NCI-H2081 (cell line): ENCODE results near the gene RNF213.
A peak's percentile ranks its signal among the peaks of the same experiment; 100 is the strongest.

Source experiments
- DNase-seq, 2 experiments: peaks; one replicate each; lab custom pipeline; 2025; lab: John Stamatoyannopoulos, UW

Gene RNF213

DNA sequence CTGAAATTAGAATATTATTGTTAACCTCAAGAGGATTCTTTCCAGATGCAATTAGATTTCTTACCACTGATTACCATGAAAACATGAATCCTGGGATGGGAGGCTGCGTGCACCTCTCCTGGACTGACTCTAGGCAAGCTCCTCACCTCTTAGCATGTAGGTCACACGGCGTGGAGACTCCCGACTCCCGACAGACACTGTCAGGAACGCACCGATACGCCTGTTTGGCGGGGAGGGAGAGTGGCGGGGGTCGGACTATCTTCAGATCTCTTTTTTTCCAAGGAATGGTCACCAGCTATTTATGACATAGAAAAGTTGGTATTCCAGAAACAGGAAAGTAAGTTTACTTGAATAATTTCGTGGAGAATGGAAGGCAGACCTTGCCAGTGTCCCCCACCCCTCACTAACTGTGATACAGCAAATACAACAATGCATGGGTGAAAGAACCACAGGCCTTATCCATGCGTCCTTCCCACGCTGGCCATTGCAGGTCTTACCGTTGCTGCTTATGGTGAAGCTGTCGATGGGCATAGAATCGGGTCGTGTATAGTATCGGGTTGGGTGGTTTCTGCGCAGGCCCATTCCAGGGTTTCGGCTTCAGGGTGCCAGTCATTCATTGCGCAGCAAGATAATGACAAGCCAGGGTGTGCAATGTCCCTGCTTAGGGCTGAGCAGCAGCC is 91.7 kb downstream of the RNF213 start:
- no peak for DNase-seq

DNA sequence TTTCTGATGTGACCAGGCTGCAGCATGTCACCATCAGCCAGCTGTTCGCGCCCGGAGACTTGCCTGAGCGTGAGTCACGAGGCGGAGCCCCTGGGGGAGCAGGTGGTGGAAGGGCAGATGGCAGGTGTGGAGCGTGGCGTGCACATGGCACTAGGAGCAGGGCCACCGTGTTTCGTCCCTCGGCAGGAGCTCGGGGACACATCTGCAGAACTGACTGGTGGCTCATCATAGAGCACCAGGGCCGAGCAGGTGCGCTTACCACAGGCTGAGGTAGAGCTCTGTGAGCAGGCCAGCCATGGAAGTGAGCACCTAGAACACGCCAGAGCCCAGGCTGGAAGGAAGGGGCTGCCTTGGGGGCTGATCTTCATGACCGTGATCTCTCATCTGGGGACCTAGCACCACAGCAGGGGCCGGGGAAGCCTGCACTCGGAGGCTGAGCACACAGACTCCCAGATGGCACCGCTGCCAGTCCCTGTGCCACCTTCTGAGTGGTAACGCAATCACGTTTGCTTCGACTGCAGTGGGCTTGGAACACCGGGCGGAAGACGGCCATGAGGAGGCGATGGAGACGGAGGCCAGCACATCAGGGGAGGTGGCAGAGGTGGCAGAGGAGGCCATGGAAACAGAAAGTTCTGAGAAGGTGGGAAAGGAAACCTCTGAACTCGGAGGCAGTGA is 92.5 kb downstream of the RNF213 start:
- no peak for DNase-seq

- DNase-seq, result no peak
Measured at GRCh38 chr17:80353718-80354275, 93.1 kb downstream of the RNF213 start.

GRCh38 chr17:80354336-80354735 is 93.7 kb downstream of the RNF213 start:
- no peak for DNase-seq

DNA sequence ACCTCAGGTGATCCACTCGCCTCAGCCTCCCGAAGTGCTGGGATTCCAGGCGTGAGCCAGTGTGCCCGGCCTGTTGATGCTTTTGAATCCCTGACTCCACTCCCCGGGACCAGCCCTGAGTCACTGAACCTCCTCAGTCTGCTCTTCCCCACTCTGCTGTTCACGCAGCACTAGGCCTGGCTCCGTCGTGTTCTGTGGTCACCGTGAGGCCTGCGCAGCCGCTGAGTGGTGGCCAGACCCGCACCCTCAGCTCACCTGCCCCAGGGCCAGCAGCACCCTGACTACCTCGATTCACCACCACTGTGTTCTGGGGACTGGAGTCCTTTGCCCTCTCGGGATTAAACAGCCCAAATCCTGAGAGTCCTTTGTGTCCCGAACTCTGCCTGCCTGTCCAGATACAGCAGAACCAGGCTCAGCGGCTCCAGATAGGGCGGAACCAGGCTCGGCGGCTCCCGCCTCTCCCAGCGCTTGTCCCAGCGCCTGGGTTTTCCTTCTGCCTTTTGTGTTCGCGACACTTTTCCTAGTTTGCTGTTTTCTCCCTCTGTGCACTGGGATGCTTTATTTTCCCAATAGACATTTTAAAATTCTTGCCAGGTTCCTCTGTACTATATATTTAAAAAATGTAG is 95.7 kb downstream of the RNF213 start:
- DNase-seq, result no peak

DNA sequence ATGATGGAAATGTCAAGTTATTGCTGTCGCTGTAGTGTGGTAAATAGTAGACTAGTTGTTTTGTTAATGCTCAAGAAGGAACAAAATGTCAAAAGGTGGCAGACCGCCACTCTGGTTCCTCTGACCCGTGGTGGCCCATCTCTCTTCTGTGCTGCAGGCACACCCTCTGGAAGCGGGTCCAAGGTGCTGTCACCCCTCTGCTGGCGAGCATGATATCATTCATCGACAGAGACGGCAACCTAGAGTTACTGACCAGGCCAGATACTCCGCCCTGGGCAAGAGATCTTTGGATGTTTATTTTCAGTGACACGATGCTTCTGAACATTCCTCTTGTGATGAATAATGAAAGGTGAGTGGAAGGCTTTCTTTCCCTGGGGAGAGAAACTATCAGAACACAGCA is 97.5 kb downstream of the RNF213 start:
- no peak for DNase-seq

DNA sequence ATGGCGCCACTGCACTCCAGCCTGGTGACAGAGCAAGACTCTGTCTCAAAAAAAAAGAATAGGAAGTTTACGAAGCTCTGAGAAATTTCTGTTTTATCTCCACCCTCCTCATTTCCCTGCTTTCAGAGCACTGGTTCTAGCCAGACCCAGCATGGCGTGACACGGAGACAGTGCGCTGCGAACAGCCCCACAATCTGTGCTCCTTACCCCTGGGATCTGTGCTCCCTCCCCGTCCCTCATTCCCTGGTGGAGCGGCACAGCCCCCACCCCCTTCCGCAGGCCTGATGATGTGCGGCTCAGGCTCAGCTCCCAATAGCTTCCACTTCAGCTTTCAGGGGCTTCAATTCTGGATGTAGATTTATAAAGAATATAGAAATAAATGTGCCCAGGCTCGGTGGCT is 98.2 kb downstream of the RNF213 start:
- DNase-seq, result no peak

GRCh38 chr17:80359422-80360110 is 98.9 kb downstream of the RNF213 start:
- no peak for DNase-seq

GRCh38 chr17:80360396-80360795 is 99.7 kb downstream of the RNF213 start:
- no peak for DNase-seq

DNA sequence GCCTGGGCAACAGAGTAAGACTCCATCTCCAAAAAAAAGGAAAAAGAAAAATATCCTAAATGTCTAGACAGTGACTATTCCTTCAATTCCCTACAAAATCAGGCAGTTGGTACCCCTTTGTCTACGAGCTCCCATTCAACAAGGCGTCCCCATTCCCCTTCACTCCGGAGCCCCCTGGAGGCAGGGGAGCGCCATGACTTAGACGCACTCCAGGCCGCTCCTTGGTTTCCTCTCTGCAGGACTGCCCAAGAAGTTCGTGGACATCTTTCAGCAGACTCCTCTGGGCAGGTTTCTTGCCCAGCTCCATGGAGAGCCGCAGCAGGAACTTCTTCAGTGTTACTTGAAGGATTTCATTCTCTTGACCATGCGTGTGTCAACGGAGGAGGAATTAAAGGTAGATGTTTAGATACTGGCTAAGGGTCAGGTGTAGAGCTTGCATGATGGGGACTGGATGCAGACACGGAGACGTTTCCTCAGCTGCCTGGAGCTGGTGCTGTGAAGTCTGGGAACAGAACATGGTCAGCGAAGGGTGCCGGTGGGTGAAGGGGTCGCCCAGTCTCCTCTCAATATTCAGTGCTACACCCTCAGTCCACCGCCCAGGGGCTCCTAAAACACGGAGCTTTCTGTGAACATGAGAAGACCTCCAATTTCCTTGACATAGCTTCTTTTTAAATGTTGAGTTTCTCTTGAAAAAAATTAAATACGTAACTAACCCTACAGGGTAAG is 101.0 kb downstream of the RNF213 start:
- DNase-seq, result no peak

- no peak for DNase-seq
Measured at GRCh38 chr17:80362428-80363119, 101.9 kb downstream of the RNF213 start.

DNA sequence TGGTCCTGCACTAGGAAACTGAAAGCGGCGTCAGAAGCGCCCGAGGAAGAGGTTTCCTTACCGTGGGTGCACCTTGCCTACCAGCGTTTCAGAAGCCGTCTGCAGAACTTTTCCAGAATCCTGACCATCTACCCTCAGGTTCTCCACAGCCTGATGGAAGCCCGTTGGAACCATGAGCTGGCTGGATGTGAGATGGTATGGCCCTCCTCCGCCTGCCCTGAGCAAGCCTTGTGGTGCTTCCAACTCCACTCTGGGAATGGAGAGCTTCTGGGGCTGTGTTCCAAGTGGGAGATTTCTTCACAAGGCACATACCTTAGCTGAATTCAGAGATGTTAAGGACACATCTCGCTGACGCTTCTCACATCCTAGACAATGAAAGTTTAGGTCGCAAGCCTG is 102.5 kb downstream of the RNF213 start:
- DNase-seq, result no peak

- peak in 1 of 2 experiments; percentile 37 for DNase-seq
Measured at GRCh38 chr17:80363518-80364090, 103.0 kb downstream of the RNF213 start.

DNA sequence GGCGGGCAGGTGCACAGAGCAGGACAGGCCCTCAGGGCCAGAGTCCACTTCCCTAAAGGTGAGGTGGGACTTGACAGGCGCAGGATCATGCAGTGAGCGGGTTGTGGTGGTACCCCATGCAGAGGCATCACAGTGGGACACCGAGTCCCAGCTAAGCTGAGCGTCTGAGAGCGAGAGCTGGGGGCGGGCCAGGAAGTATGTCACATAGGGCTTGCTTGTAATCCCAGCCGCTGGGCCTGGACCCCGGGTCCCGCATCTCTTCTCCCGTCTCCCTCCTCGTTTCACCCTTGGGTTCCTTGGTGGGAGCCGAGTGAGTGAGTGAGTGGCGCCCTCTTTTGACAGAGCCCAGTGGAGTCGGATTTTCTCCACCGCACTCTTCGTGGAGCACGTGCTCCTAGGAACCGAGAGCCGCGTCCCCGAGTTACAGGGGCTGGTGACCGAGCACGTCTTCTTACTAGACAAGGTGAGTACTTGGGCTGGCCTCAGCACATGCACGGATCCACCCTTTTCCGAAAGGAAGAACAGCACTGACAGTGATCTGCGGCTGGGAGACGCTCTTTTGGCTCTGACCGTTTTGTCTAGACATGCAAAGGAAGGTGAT is 103.5 kb downstream of the RNF213 start:
- DNase-seq, result peak; percentile 26 to 29

DNA sequence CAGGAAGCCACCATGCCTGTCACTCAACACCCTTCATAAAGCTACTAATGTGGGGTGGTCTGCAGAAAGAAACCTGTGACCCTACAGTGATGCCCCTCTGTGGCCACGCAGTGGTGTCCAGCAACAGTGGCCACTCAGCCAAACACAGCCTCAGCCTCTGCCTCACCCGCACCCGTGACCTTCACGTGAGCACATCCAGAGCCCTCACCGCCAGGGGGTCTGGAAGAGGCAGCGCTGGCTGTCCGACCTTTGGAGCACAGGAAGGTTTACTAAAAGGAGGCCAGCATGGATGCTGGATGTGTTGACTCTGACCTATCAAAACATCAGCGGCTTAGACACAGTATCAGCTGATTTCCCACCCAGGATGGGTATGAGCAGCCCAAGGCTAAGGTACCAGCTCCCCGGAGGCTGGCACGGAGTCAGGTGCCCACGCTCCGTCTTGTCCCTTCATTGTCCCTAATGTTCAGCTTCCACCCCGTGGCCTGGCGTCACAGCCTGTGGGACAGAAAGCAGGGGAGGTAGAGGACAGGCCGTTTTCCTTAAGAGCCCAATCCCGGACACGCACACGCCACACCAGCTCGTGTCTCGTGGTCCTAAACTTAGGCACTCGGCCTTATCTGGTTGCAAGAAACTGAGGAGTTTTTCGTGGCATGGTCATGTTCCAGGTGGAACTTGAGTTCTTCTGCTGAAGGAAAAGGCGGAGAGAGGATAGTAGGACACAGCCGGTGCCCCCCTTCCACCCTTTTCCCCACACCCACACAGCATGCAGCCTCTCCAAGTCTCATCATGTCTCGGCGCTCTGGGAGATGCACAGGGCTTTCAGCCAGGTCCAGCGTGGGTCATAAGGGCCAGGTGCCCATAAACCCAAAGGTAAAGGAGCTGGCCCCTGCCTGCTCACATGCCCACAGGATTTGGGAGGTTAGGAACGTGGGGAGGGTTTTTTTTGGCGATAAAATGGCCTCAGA is 104.6 kb downstream of the RNF213 start:
- DNase-seq, result no peak

DNA sequence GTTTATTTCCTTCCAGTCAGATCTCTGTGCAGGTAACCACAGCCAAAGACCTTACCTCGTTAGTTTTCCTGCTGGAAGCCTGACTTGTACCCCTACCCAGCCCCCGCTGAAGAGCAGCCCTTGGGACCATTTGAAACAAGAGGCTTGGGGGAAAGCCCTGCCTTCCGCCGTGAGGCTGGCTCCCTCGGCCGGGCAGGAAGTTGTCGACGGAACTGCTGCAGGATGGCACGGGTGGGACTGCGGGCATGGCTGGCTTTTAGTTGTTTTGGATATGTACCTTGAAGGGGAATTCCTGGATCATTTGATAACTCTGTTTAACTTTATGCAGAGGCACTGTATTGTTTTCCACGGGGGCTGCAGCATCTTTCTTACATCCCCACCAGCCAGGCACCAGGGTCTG is 105.3 kb downstream of the RNF213 start:
- no peak for DNase-seq

DNA sequence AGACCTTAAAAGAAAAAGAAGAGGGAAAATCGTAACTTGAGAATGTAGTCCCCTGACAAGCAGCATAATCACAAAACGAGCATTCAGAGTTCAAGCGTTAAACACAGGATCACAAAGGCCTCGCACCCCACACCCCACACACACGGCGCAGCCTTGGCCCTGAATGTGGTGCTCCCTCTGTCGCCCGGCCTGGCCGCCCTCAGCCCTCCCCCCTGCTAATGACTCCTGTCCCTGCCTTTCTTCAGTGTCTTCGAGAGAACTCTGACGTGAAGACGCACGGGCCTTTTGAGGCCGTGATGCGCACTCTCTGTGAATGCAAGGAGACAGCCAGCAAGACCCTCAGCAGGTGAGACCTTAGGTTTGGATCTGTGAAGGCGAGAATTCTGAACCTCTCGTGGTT is 106.9 kb downstream of the RNF213 start:
- no peak for DNase-seq

DNA sequence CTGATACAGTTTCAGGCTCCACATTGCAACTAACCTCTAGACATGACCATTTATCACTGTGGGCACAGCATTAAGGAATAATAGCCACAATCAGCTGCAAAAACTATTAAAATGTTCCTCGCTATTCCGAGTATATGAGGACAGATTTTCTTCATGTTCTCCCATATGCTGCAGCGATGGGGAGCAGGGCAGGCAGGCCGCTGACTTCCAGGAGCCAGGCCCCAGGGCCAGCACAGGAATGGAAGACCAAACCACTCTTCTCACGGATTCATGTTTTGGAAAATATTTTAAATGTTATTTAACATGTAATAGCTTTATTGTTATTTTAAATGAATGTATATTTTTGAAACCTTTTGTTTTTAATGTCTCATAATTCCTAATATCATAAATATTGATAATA is 110.5 kb downstream of the RNF213 start:
- DNase-seq, result no peak

DNA sequence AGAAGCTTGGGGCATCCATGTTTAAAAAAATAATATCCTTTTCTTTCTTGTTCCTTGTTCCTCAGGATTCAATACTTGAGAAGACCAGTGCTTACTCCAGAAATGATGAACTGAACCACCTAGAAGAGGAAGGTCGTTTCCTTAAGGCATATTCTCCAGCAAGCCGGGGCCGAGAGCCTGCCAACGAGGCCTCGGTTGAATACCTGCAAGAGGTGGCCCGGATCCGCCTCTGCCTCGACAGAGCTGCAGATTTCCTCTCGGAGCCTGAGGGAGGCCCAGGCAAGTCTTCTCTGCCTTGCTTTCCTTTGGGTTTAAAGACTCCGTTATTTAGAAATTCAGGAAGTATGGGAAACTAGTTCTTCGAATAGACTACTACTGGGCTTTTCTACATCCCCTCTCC is 111.8 kb downstream of the RNF213 start:
- no peak for DNase-seq
